GM21619 (cell line): Measurements from ENCODE around the gene GOLGA6A.
"Not testable (repeated sequence)": the region's sequence is repeated elsewhere in the genome, so short reads cannot be mapped to it uniquely, and the experiment has no call there.

Experiments
- ATAC-seq: cut with Tn5 transposase; IDR thresholded peaks from one replicate; pipeline ENCODE4 v1.9.1; 2021; ENCODE audit not compliant: unreplicated experiment

GOLGA6A gene

DNA sequence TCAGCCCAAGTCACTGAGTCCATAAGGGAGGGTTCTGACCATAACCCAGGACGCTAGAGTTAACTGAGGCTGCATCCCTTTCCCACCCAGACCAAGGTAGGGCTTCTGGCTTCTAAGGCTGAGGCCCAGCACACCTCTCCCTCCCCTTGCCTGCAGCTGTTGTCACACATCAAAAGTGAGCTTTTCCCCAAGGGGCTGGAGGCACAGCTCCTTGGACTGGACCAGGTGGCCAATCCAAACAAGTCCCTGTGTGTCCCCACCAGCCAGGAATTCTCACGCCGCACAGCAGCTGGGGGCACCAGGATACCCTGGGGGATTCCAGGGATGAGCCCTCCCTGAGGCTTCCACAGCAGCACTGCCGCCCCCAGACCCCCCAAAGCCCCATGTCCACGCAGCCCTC is 25.8 kb upstream of the GOLGA6A start:
- ATAC-seq = no peak

DNA sequence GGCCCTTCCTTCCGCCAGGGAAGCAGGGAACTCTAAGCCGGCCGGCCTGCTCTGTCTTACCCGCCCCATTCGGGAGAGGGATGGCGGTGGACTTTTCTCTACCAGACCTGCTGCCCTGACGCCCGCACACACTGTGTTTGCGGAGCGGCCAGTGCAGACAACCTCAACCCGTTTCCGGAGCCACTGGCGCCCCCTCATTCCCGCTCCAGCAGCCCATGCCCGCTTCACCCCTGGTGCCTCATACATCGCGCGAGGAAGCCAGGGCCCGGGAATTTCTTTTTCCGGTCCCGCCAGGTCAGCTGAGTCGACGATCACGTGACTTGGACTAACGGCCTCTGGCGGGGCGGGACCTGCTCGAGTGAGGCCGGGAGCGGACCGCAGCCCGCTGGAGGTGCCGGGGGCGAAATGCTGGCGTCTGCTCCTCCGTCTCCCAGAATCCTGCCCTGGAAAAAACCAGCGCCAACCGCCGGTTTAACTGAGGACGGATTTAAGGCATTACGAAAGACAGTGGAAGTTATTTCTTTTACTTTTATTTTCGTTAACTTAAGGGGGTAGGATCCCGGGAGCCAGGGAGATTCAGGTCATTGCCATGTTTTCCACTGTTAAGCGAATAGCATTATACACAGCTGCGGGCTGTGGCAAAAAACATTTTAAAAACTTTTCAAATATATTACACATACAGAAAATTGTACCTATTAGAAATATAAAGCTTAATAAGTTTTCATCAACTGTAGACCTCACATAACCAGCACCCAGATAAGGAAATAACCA is 17.8 kb upstream of the GOLGA6A start:
- peak; percentile 88 for ATAC-seq

DNA sequence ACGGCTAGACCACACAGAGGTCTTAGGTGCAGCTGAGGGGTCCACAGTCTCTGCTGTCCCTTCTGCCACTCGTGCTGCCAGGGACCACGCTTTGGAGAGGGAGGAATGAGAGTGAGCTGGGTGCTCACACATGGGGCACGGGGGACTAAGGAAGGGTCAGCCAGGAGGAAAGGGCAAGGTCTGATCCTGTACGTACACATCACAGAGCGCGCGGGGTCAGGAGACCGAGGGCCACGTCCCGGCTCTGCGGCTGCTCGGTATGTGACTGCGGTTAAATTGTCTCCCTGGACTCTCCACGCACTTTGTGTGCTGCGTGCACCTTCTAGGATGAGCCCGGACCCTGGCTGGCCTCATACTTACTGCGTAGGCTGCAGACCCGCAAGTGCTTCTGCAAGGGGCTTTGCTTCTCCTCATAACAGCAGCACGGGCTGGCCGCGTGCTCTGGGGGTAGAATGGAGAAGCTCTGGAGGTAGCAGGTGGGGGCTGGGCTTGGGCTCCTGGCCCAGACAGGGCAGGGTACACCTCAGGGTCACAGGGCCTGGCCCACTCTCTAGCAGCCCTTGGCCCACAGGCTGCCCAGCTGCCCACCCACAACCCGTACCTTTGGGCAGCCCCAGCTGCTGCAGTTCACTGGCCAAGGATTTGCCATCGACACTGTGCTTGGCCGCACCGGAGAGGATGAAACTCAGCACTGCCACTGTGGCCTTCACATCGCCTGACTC is 14.6 kb upstream of the GOLGA6A start:
- ATAC-seq = not testable (repeated sequence)

DNA sequence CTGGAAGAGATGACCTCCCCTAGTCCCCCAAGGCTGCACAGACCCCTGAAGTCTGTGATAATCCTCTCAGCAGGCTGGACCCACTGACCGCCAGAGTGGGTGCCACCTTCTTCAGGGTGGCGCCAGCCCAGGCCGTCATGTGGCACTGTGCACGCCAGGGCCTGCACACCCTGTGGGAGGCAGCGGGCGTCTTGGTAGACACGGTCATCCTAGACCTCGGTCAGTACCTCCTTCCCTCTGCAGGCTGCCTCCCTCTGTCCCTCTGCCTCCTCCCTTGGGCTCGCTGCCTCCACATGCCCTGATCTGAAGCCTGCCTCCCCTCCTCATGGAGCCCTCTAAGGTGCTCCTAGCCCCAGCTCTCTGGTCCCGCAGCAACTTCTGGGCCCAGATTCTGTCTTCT is 13.3 kb upstream of the GOLGA6A start:
- not testable (repeated sequence) for ATAC-seq

DNA sequence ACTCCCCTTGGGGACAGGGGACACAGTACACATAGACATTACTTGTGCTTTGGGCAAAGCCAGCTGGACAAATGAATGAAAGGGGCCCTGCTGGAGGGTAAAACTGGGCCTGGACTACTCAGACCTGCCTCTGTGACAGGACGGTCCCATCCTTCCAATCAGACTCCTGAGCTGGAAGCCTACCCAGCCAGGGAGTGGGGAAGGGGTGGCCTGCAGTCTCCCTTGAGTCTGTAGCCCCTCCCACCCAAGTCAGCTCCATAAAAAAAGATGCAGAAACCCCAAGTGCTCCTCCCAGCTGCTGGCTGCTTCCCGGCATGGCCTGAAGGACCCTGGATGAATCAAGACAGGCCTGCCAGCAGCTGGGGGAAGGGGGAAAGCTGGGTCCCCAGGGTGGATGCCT is 12.2 kb upstream of the GOLGA6A start:
- ATAC-seq = not testable (repeated sequence)

DNA sequence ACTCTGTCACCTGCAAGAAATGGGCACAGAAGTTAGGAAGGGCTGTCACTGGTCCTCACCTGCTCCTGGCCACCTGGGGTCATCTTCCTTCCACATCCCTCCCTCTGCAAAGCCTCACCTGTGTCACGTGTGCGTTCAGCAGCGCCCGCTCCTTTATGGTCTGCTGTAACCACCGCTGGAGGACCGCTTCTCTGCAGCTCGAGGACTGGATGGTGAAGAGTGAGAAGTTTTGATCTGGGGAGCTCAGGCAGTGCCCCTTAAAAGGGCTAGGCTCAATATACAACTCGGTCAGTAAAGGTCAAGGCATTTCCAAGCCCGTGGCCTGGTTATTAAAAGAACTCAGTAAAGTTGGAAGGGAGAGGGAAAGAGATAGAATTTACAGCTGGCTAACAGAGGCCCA is 6.6 kb downstream of the GOLGA6A start:
- ATAC-seq = not testable (repeated sequence)

DNA sequence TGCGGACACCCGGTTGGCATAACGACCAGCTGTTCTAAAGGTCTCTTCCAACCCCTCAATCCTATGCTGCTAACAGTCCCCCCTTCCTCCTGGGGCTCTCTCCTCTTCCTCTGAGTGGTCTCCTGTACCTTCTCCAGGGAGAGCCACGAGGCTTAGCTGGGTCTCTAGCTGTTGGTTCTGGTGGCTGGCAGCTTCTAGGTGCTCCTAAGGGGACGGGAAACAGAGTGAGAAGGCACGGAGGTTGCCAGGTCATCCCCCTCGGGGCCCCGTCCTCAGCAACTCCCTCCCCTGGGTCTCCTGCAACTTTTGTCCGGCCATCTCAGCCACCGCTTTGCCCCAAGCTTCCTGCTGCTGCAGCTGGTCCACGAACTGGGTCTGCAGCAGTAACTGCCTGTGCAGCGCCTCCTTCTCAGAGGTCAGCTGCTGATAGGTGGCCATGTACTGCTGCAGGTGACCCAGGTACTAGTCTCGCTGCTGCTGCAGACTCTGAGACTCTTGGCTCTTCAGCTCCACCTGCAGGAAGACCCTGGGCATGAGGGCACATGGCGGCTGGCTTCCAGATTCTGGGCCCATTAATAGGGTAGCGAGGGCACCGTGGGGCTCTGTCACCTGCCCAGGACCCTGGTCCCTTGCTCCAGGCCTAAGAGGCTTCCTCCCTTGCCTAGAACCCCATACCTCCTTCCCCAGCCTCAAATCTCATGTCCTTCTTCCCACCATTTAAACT is 9.6 kb downstream of the GOLGA6A start:
- ATAC-seq = not testable (repeated sequence)

DNA sequence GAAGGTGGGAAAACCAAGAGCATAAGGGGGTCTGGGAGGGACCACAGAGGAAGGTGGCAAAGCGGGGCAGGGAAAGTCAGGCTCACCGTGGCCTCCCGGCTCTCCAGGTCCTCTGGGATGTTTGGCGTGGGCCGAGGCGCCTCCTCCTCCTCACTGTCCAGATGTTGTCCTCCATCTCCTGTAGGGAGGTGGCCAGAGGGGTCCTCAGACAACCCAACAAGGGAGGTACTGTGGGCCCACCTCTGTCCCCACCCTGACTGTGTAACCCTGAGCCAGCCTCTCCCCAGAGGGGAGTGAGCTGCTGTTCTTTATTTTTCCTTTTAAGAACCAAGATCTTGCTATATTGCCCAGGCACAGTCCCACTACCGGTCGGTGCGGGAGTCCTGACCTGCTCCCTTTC is 10.2 kb downstream of the GOLGA6A start:
- ATAC-seq = not testable (repeated sequence)

DNA sequence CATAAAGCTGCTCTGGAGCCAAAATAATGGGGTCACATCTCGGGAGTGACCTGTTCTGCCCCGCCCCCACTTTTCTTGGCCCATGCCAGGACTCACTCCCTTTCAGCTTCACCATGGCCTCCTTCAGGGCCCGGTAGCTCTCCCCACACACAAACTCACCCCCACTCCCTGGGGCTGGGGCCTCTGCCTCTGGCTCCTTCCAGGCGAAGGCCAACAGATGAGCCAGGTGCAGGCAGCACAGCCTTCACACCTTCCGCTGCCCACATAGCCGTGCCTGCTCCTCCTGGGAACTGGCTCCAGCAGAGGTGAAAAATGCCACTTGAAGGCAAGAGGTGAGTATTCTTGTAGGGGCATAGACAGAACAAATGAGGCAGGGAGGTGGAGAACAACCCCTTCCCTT is 10.7 kb downstream of the GOLGA6A start:
- not testable (repeated sequence) for ATAC-seq

DNA sequence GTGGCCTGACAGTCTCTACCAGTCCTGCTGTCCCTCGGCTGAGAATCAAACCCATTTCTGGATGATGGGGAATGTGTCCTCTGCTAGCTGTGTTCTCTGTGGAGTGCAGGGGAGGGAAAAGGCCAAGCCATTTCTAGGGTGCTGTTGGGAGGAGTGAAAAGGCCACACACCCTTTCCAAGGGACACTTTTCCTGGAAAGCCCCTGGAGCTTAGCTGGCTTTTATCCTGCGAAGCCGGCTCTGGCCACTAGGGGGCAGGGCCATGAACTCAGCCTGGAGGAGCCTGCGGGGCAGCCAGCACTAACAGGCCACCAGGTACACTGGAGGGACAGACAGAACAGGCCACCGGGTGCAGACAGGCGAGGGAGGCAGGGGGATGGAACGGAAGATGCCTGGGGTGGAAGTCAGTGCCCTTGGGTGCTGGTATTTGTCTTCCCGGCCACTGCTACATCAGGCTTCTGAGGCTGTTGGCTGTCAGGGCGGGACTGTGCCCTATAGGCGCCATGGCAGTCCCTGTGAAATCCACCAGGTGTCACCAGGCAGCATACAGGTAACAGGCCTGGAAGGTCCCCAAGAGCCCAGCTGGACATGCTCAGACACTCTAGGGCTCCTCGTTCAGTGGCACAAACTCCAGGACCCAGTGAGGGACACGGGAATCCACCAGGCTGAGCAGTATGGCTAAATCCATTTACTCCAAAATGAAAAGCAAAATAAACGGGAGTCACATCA is 16.5 kb downstream of the GOLGA6A start:
- ATAC-seq = not testable (repeated sequence)

DNA sequence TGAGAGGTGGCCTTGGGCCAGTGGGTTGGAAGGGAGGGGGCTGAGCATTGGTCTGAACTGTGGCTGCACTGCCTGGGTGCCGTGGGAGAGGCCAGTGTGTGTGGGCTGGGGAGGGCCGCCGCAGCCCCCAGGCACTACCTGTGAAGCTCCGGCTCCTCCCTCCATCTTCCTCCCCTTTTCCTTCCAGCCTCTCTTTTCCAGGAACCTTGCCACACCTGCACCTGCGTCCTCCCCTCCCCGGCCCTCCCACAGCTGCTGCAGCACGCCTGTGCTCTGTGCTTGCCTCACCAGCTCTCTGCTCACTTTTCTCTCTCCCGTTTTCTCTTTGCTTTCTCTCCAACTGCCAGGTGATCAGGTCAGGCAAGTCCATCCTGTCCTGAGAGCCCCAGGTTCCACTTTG is 17.5 kb downstream of the GOLGA6A start:
- not testable (repeated sequence) for ATAC-seq

DNA sequence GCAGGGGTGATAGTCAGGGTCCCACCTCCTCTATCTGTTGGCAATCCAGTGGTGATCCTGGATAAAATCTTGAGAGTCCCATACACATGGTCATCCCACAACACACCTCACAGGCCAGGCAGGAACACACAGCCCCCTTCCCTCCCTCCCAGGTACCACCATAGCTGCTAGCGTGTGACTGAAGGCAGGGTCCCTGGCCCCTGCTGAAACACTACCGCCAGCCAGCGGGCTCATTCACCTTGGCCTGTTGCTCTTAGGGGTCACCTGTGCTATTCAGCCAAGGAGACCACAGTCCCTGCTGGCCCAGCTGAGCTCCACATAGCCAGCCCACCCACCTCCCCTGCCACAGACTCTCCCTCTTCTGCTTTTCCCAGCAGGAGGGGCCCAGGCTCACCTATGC is 18.2 kb downstream of the GOLGA6A start:
- not testable (repeated sequence) for ATAC-seq

DNA sequence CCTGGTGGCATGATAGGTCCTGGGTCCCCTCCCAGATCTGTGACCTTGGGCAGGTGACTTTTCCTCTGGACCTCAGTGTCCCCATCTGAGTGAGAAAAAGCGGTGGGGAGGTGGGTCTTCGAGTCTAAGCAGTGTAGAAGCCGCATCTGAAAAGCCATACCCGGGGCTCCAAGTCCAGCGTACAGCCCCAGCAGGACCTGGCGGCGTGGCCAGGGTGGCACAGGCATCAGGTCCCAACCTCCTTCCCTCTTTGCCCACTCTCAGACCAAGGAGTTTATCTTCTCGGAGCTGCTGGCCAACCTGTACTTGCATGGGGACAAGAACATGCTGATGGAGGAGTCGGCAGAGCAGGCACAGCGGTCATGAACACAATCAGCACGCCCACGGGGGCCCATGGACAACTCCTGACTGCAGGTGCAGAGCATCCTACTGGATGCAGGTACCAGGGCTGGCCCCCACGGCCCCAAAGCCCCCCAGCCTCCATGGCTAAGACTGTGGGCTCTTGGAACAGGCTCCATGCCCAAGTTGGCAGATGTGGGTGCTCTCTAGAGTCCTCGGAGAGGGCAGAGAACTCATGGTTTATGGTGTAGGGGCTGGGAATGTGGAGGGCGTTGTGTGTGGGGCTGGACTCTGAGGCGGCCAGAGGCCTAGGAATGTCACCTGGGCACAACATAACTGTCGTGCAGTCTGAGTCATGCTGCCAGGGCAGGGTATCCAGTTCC is 18.8 kb downstream of the GOLGA6A start:
- ATAC-seq = not testable (repeated sequence)

DNA sequence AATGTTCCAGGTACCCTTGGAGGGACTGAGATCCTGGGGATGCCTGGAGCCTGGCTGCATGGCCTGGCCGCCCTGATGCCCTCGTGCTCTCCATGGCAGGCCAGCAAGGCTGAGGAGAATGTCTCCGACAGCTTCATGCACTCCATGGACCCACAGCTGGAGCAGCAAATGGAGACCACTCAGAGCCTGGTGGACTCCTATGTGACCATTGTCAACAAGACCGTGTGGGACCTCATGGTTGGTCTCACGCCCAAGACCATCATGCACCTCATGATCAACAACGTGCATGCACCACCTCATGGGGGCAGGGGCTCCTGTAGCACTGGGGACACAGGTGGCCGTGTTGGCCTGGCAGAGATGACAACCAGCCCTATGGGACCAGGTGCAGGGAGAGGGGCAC is 19.7 kb downstream of the GOLGA6A start:
- no peak for ATAC-seq

DNA sequence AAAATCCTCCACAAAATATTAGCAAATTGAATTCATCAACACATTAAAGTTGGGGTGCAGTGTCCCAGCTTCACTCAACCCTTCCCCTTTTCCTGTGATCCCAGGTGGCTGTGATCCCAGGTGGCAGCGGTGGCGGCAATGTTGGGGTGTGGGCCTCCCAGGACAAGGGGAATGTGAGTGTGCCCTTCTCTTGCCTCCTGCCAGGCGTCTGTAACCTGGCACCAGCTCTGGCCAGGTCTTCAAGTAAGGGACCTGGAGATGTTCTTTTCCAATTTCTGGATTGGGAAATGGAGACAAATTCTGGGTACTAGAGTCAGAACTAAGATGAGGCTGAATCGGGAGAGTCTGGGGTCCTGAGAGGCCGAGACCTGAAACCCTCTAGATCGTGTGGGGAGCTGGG is 20.1 kb downstream of the GOLGA6A start:
- no peak for ATAC-seq

DNA sequence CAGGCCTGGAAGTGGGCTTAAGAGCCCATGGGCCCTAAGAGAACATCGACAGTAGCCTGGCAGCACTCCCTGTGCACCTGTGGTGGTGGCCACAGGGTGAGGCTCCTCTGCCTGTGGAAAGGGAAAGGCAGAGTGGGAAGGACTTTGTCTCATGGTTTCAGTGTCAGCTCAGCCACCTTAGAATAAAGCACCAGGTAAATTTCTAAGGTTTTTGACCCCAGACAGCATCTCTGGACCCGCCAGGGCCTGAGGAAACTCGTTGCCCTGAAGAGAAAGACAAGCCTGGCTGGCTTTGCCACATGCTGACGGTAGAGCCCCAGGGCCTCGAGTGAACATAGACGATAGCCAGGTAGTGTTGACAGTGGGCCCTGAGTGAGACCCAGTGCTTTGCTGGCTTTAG is 22.1 kb downstream of the GOLGA6A start:
- no peak for ATAC-seq

DNA sequence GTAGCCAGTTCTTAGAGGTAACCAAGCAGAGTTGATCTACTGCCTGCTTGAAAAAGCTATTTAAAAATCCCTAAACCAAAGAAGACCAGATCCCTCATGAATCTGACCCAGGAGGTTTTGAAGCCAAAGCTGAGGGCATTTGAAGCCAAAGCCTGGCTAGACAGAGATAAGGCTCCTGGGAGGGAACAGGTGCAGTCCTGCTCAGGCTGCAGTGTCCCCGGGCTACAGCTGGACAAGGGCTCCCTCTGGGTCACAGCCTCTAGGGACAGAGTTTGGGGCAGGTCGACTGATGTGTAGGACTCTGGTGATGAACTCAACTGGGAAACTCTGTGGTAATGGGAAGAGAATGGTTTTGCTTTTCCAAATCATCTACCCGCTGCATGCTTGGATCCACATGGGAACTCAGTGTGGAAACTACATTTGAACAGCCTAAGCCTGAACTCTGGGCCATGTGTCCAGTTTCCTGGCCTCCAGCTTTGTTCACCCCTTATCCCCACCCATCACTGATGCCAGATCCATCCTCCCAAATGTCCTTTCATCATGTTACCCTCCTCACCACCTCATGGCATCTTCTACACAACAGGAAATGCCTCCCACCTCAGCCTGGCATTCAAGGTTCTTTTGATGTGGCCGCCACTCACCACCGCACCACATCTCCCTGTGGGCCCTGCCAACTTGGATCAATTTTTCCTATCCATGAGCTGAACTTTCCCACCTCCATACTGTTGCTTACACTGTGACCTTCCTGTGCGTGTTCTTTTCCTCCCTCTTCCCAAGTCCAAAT is 23.1 kb downstream of the GOLGA6A start:
- not testable (repeated sequence) for ATAC-seq

DNA sequence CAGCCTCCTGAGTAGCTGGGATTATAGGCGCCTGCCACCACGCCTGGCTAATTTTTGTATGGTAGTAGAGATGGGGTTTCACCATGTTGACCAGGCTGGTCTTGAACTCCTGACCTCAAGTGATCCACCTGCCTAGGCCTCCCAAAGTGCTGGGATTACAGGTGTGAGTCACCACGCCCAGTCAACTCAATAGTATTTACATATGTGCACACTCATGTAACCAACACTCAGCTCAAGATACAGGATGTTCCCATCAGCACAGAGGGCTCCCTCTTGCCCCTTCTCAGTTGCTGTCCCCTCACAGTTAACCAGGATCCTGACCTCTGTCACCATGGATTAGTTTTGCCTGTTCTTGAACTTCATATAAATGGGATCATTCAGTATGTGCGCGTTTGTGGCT is 26.0 kb downstream of the GOLGA6A start:
- ATAC-seq = not testable (repeated sequence)

DNA sequence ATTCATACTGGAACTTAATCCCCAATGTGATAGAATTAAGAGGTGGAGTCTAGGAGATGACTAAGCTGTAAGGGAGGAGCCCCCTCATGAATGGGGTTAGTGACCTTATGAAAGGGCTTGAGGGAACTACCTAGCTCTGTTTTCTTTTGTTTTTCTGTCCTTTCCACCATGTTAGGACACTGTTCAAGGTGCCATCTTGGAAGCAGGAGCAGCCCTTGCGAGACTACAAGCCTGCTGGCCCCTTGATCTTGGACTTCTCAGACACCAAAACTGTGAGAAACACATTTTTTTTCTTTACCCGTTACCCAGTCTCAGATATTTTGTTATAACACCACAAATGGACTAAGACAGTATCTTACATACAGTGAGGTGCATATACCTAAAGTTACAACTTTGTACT is 26.5 kb downstream of the GOLGA6A start:
- ATAC-seq = no peak
